ENCODE measurements around the gene CHMP4A.
A peak's percentile ranks its signal among the peaks of the same experiment; 100 is the strongest.
"Not testable (repeated sequence)": the region's sequence is repeated elsewhere in the genome, so short reads cannot be mapped to it uniquely, and the experiment has no call there.

The CHMP4A gene

DNA sequence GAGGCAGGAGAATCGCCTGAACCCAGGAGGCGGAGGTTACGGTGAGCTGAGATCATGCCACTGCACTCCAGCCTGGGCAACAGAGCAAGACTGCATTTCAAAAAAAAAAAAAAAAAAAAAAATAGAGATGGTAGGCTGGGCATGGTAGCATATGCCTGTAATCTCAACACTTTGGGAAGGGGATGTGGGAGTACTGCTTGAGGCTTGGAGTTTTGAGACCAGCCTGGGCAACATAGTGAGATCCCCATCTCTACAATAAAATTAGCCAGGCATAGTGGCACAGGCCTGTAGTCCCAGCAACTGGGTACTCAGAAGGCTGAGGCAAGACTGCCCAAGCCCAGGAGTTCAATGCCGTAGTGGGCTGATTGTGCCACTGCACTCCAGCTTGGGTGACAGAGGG, 9.7 kb upstream of the CHMP4A start:
- not testable (repeated sequence) for DNase-seq

DNA sequence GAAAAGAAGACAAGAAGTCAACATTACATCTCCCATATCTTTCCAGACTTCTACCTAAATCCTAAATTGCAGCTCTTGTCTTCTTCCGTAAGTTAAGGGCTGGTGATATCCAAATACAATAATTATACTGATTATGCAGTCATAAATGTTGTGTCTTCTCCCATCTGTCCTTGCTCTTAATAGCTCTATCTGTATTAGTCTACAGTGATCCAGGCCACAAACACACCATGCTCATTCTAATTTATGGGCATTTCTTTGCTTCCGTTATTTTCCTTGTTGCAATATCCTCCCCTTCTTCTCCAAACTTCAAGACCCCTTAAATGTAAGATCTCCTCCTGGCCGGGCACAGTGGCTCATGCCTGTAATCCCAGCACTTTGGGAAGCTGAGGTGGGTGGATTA, 6.2 kb upstream of the CHMP4A start:
- no peak for DNase-seq

DNA sequence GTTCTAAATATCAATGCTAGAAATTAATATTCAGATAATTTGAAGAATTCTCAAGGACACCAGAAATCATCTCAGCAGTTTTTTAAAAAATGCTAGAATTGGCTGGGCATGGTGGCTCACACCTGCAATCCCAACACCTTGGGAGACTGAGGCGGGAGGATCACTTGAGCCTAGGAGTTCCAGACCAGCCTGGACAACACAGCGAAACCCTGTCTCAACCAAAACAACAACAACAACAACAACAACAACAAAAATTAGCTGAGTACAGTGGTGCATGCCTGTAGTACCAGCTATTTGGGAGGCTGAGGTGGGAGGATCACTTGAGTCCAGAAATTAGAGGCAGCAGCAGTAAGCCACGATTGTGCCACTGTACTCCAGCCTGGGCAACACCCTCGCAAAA, 5.8 kb upstream of the CHMP4A start:
- no peak for DNase-seq

DNA sequence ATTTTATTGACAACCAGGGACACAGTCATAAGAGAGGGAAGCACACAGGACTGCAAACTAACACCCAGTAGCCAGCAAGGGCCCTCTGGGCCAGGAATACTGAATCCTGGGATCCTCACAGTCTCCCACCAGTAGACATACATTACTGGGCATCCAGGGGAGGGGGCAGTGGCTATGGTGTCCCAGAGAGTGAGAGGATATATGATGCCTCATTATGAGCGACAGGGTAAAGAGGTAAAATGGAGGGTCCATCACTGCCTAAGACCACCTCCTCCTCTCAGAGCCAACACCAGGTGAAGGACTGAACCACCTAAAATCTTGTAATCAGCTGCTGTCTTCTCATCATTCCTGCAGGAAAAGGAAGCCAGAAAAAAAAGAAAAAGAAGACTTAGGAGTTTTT, 3.6 kb upstream of the CHMP4A start:
- DNase-seq, result not testable (repeated sequence)

DNA sequence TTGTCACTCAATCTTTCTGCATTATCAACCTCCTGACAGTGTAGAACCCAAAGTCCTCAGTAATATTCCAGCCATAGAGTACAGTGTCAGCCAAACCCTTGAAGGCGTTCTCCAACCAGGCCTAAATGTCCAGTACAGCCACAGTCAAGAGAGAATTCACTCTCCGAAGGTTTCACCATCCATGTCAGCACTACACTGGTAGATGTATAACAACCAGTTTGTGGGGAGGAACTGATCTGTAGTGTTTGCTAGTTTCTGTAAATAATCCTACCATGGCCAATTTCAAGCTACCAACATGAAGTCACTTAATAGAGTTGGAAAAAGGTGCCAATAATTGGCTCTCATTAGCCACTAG, 3.0 kb upstream of the CHMP4A start:
- DNase-seq, result no peak

DNA sequence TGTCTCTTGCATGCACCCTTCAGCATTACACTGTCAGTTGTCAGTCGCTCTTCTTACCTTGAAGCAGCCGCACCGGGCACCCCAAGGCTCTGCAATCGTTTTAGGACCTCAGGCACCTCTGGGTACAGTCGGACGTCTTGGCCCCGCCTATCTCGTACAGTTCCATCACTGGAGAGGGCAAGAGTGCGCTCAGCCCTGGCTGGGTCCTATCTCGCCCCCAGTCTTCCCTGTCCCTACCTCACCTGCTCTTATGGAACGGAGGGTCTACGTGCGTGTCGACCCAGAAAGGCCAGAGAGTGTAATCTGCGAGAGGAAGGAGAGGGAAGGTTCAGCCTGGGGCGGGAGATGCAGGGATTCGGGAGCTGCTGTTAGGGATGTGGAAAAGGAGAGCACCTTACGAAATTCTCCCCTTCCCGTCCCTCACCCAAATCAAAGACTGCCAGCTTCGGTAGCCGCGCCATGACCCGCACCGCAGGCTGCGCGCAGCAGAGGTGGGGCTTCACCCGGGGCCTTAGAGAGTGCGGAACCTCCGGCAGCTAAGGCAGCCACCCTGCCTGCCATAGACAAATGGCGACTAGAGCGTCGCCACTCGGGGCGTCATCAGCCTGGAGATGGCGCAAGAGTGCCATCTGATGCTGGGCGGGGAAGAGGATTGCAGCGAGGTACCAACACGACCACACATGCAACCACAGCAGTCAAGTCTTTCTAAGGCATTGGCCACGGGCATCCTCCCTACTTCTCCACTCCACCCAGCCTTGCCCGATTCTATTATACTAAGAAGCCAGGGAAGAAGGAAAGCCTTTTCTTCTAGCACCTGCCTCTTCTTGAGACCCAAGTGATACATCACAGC, 2.4 kb upstream of the CHMP4A start, which contains the start of gene MDP1:
Gene MDP1, minus strand, starts transcription at position 572 of the 850 bp plus-strand sequence. Its CDS starts 111 bp downstream, at position 461.
- peak; percentile 85 for DNase-seq

DNA sequence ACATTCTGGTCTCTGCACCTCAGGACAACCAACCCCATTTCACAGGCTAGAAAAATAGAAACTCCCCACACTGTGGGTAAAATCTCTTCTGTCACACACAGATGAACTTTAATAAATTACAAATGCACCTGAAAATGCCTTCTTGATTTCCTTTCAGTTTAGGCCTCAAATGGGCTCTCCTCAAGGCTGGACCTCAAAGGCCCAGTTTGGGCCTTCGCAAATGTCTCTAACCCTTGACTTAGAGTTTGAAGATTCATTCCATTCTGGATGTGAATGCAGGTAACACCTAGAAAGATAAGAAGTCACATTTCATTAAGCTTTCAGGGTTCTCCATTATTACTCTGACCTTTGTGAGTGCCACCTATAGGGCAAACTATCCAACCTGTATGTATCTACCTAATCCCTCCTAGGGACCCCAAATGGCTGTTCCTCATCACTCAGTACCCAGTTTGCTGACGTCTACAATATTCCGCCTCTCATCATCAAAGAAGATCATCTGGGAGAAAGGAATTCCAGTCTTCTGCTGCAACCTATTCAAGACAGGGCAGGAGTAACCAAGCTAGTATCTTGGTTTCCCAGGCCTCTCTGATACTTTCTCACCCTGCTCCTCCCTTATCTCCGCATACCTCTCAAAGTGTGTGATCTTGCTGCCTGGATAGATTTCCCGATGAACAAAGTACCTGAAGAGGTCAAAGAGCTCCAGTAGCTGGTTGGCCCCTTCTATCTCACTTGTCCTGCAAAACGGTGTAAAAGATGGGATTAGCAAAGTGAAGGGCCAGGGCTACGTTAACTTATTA, 776 bp upstream of the CHMP4A start:
- no peak for DNase-seq

DNA sequence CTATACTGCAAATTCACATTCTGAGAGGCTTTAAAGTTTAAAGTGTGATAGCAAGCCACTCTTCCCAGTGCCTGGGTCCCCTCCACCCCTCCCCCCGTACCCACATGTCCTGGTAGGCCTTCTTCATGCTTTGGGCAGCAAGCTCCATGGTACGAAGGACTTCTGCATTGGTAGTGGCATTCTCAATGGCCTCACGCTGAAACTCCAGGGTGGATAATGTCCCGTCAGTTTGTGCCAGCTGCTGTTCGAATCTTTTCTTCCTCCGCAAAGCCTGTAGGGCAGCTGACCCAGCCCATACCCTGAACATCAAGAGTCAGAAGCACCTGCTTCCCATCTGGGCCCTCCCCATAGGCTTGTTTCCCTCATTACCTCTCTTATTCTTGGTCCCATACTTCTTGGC, 2.0 kb downstream of the CHMP4A start:
- no peak for DNase-seq

DNA sequence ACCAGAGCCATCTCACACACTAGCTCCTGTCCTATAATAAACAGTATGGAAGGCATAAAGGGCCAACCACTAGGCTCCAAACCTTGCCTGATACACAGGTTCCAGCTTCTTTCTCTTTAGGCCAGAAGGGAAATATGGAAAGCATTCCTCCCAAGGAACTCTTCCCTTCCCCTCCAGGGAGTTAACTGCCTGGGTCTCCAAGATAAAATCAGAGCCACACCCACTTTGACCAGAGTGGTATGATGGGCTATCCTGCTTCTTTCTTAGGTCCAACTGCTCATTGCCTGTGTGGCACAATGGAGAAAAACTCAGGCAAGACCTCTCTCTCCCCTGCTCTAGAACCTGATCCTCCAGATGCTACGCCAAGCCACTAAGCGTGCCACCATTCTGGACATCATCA, 5.7 kb downstream of the CHMP4A start:
- DNase-seq, result no peak

DNA sequence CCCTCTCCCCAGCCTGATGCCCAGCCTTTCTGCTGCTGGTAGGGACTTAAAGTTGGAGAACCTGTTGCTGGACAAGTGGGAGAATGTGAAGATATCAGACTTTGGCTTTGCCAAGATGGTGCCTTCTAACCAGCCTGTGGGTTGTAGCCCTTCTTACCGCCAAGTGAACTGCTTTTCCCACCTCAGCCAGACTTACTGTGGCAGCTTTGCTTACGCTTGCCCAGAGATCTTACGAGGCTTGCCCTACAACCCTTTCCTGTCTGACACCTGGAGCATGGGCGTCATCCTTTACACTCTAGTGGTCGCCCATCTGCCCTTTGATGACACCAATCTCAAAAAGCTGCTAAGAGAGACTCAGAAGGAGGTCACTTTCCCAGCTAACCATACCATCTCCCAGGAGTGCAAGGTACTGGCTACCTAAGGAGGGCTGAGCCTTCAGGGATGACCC, 6.2 kb downstream of the CHMP4A start:
- DNase-seq, result no peak

DNA sequence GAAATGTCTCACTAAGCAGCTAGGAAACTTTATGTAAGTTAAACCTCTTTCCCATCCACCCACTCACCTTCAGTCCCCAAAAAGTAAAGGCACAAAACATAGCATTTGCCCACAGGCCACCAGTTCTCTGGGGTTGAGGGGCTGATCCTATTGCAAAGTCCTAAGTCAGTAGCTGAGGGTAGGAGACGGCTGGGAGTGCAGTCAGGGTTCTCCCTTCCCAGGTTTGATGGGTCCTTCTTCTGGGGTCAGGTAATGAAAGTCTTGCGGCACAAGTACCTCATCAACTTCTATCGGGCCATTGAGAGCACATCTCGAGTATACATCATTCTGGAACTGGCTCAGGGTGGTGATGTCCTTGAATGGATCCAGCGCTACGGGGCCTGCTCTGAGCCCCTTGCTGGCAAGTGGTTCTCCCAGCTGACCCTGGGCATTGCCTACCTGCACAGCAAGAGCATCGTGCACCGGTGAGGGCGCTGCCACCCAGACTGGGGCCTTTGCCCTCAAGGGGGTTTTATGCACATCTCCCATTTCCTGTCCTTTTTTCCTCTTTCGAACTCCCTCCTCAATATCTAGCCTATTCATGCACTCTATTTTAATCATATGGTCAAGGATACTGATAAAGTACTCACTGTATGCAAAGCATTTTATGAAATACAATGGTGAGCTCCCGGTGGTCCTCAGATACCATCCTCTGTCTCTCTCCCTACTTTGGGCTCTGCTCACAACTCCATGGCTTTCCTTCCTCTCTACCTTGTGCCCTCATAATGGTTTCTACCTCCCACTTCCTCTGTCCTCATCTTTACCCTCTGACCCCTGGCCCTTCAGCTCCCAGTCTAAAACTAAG, 6.8 kb downstream of the CHMP4A start:
- no peak for DNase-seq

DNA sequence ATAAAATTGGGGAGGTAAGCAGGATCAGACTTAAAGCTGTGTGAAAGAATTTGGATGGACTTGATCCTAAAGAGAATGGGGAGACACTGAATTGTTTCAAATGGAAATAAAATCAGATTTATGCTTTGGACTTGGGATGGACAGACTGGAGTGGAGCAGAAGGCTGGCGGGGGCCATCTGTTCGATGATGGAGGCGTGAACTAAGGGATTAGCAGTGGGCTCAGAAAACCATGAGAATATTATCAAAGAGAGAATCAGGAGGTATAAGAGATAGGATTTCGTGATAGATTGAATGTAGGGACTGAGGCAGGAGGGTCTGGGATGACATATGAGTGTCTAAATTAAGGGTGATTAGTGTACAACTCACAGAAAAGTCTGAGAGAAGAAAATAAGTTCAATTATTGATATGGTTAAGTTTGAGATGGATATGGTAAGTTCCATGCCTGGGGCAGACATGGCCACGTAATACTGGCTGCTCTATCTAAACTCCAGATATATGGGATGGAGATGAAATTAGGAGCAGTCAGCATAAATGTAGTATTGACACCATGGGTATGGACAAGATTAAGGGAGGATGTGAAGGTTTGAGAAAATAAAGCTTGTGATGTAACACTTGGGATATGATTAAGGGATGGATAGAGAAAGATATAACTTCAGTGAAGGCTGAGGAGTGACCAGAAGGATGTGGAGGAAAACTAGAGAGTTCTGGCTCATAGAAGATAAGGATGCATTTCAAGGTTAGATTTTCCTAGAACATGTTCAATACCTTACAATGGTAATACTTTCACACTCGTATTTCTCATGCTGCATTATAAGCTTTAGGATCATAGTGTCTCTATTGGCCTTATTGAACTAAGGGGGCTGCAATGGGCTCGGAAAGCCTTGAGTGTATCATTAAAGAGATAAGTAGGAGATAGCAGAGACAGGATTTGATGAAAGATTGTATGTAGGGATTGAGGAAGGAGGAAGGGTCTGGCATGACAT, 8.8 kb downstream of the CHMP4A start:
- no peak for DNase-seq

DNA sequence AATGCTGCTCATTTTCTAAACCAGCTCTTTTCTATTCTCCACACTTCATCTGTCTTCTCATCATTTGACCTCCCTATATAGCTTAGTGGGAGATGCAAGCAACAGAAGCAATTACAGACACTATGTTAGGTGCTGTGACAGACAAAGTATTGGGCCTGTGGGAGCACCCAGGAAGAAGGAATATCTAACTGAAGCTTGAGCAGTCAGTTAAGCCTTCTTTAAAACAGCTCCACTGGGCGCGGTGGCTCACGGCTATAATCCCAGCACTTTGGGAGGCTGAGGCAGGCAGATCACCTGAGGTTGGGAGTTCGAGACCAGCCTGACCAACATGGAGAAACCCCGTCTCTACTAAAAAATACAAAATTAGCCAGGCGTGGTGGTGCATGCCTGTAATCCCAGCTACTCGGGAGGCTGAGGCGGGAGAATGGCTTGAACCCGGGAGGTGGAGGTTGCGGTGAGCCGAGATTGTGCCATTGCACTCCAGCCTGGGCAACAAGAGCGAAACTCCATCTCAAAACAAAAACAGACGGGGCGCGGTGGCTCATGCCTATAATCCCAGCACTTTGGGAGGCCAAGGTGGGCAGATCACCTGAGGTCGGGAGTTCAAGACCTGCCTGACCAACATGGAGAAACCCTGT, 9.9 kb downstream of the CHMP4A start:
- DNase-seq, result not testable (repeated sequence)

DNA sequence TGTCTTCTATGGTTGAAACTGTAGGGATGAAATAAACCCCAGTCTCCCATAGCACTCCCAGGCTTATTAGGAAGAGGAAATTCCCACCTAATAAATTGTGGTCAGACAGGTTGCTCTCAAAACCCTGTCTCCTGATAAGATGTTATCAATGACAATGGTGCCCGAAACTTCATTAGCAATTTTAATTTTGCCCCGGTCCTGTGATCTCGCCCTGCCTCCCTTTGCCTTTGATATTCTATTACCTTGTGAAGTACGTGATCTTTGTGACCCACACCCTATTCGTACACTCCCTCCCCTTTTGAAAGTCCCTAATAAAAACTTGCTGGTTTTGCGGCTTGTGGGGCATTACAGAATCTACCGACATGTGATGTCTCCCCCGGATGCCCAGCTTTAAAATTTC, 10.8 kb downstream of the CHMP4A start:
- not testable (repeated sequence) for DNase-seq

DNA sequence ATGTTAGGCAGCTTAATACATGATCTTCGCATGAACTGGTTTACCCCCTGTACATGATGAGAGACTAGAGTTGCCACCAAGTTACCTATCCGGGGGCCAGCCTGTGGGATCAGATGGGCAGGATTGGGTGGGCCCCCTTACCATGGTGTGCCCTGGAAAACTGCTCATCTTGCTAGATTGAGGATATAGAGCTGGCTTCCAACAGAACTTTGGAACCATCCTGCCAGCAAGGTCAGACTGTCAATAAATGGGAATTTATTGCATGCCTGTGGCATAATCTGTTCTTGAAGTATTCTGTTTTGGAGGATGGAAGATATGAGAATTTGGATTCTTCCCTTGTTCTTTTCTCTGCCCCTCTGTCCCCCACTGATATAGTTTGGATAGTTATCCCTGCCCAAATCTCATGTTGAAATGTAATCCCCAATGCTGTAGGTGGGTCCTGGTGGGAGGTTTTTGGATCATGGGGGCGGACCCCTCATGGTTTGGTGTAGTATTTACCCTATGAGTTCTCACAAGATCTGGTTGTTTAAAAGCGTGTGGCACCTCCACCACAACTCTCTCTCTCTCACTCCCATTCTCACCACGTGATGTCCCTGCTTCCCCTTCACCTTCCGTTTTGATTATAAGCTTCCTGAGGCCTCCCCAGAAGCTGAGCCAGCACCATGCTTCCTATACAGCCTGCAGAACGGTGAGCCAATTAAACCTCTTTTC, 14.3 kb downstream of the CHMP4A start:
- no peak for DNase-seq

DNA sequence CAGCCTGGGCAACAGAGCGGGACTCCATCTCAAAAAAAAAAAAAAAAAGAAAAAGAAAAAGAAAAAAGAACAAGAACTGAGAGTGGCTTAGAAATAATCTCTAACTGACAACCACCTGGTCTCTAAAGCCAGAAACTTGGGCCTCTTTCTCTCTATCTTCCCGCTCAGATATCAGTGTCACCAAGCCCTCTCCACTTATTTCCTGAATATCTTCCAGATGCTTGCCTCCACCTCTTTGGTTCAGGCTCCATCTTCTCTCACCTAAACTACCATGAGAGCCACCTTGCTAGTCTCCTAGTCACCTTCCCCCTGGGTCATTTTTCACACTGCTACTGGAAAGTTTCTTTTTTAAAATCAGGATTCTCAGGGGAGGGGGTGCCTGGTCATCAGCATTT, 16.2 kb downstream of the CHMP4A start:
- no peak for DNase-seq

DNA sequence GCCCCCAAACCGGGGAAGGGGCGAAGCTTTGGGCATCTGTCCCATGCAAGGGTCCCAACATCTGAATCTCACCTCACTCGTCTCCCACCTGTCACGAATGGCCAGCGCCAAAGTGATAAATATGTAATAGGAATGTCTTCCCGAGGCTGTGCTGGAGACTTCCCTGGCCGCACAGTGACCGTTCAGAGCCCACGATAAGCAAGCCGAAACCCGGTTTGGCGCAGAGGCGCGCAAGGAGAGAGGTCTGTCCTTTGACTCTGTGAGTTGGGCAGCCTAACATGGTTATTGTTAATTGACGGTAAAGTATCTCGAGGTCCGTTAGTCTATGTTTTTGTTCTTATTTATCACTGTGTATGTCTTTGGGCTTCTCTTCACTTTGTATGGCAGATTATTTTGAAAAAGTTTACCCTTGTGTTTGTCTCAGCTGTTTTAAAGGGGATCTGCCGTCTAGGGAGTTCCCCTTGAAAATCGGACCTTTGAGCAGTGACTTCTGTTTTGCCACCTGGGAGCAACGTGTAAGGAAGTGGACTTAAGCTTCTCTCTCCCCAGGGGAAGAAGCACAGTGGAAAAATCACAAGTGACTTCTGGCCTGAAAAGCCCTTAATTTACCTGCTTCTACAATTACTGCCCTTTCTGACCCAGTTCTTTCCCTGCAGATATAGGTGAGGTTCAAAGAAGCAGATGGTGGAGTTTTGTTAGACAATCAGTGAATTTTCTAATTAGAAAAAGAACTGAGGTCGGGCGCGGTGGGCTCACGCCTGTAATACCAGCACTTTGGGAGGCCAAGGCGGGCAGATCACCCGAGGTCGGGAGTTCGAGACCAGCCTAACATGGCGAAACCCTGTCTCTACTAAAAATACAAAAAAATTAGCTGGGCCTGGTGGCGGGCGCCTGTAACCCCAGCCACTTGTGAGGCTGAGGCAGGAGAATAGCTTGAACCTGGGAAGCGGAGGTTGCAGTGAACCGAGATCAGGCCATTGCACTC, 16.9 kb downstream of the CHMP4A start:
- no peak for DNase-seq

DNA sequence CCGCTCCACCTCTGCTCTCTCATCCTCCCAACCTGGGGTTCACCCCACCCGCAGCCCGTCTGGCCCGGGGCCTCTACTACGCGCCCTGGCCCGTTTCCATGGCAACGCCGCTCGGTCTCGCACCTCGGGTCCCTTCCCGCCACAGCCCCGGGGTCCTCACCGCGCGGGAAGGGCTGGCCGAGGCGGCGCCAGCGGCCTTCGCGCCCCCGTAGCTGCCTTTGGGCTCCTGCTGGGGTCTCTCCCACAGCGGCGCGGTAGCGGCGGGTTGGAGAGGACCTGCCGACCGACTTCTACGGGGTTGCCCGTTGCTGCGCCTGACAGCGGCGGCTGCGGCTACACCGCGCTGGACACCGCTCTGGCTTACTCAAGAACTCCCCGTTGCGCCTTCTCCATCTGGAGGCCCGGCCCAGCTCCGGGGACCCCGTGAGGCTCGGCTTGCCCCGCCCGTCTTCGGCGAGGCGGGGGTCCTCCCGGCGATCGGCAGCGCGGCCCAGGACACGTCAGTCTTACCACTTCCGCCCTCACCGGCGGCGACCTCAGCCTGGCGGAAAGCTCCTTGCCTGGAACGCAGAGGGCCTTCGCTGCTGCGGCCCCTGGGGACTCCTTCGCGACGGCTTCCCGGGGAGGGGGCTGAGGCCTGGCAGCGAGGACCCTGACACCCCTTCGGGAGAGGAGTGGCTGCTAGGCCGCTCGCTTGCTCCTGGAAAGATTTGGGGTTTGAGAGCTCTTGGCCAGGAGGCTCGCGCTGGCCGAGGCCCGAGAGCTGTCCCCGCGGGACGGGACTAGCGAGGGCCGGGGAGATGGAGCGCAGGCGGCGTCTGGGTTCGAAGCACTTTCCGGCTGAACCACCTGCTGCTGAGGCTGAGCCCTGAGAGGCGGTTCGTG, 17.9 kb downstream of the CHMP4A start, which contains the start of gene TM9SF1:
Gene TM9SF1, minus strand, starts transcription at position 256 of the 885 bp plus-strand sequence. CDS start 422 bp downstream, outside the sequence.
- peak; percentile 87 for DNase-seq
